ENCODE measurements around the gene KIF27. TPM values are rescaled to one million over a fixed set of nuclear protein-coding genes. Genes with fewer than 3 reads are reported as not detected.

The KIF27 gene, protein sequence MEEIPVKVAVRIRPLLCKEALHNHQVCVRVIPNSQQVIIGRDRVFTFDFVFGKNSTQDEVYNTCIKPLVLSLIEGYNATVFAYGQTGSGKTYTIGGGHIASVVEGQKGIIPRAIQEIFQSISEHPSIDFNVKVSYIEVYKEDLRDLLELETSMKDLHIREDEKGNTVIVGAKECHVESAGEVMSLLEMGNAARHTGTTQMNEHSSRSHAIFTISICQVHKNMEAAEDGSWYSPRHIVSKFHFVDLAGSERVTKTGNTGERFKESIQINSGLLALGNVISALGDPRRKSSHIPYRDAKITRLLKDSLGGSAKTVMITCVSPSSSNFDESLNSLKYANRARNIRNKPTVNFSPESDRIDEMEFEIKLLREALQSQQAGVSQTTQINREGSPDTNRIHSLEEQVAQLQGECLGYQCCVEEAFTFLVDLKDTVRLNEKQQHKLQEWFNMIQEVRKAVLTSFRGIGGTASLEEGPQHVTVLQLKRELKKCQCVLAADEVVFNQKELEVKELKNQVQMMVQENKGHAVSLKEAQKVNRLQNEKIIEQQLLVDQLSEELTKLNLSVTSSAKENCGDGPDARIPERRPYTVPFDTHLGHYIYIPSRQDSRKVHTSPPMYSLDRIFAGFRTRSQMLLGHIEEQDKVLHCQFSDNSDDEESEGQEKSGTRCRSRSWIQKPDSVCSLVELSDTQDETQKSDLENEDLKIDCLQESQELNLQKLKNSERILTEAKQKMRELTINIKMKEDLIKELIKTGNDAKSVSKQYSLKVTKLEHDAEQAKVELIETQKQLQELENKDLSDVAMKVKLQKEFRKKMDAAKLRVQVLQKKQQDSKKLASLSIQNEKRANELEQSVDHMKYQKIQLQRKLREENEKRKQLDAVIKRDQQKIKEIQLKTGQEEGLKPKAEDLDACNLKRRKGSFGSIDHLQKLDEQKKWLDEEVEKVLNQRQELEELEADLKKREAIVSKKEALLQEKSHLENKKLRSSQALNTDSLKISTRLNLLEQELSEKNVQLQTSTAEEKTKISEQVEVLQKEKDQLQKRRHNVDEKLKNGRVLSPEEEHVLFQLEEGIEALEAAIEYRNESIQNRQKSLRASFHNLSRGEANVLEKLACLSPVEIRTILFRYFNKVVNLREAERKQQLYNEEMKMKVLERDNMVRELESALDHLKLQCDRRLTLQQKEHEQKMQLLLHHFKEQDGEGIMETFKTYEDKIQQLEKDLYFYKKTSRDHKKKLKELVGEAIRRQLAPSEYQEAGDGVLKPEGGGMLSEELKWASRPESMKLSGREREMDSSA (N-terminal part only)
- total RNA-seq (2012; rRNA removed) = 1.6 and 2.2 TPM in 2 replicates
- 0.32 and 0.60 TPM in 2 replicates for polyA plus RNA-seq (2012; rRNA removed)
- polyA plus RNA-seq (2012; cell fraction: cytosol; rRNA removed) = 0.03 and 0.05 TPM in 2 replicates
- polyA plus RNA-seq (2012; cell fraction: nucleus; rRNA removed; ENCODE audit: low replicate concordance) = 0.11 and 0.76 TPM in 2 replicates
- Bru-seq, nascent RNA = percentile 48 among the genes with signal in this experiment
- percentile 56 among the genes with signal in this experiment for BruChase-seq, experiment 1, labeled RNA remaining after a 6-hour chase
- percentile 52 among the genes with signal in this experiment for BruChase-seq, experiment 2, labeled RNA remaining after a 2-hour chase
- long read RNA-seq, partial matches to known transcripts = 1 of 2 reads
- long read RNA-seq, other reads (novel, unspliced or antisense) = 1 of 2 reads

DNA sequence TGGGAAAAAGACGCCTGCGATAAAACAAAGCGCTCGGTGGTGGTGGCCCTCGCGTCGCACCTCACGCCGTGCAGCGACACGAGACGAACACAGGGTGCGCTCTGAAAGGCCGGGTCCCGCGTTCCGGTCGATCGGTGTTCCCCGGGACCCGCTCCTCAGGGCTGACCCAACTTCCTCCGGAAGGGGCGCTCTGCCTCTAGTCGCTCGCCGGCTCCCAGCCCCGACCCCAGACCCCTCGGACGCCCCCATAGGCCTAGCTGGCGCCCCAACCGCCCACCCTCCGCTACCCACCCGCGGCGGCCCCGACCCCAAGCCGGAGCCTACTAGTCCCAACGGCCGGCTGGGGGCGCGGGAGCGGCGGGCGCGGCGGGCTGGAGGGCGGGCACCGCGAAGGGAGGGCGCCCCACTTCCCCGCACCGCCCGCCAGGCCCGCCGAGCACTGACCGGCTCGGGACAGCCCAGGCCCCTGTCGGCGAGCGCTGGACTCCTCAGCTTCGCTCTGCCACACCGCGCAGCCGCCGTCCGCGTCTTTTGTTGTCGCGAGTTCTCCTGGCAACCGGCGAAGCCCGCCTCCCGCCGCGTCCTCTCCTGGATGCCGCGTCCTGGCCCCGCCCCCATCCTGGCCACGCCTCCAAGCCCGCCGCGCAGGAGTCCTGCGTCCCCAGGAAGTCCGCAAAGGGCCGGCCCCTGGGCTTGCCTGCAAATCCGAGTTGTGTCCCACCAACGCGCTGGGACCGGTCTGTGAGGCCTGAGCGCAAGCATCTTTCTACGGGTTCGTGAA, at the start of gene KIF27:
Gene KIF27 (minus strand): TSS at position 506 of the 781 bp plus-strand sequence. CDS start 5,841 bp downstream, outside the sequence.
- peak within 1 kb of the TSS; percentile 43; the same call in 1 of the 2 replicates for H3K18ac ChIP-seq (ENCODE audit: low read depth, low read length)
- ChIA-PET POLR2A (ENCODE audit: unreplicated experiment) (interaction anchor here (0.6 to 0.7 kb wide), 3 partner anchors 243 to 552 kb away, joined by 3 to 4 read pairs (median 3); no protein-coding TSS in a partner anchor), CTCF (interaction anchor here (0.6 to 1.6 kb wide), 5 partner anchors 9 to 340 kb away, joined by 3 to 5 read pairs (median 3); no protein-coding TSS in a partner anchor)
- H3K4me2 ChIP-seq (ENCODE audit: low read depth, low read length) = peak within 1 kb of the TSS; percentile 82
- peak within 1 kb of the TSS; percentile 71 for H3K27ac ChIP-seq (ENCODE audit: insufficient read depth, low read length)
- 0 out of 2 replicates have a peak within 1 kb of the TSS, but pooled peaks have one; percentile 5 for H3K56ac ChIP-seq (ENCODE audit: extremely low read depth, insufficient read depth, low read length)
- H2BK120ac ChIP-seq (ENCODE audit: low read depth, low read length) = no peak within 1 kb of the TSS
- H3K36me3 ChIP-seq (ENCODE audit: control insufficient read depth, insufficient read depth, low read length) = no peaks in the 10 kb centered on the region
- H3K9me1 ChIP-seq (ENCODE audit: insufficient read depth, low read length) = no peaks in the 10 kb centered on the region
- H3K9ac ChIP-seq (ENCODE audit: low read depth, low read length) = peak within 1 kb of the TSS; percentile 48
- peak within 1 kb of the TSS; percentile 52 for H2BK5ac ChIP-seq (ENCODE audit: low read depth, low read length, poor library complexity, severe bottlenecking)
- no peaks in the 10 kb centered on the region for H3K27me3 ChIP-seq (ENCODE audit: control insufficient read depth, insufficient read depth, low read length)
- no peak within 1 kb of the TSS for H2BK15ac ChIP-seq (ENCODE audit: low read depth, low read length)
- H3K9me3 ChIP-seq (ENCODE audit: control insufficient read depth, insufficient read depth, low read length) = no peaks in the 10 kb centered on the region
- peak within 1 kb of the TSS; percentile 55 for H3K4me3 ChIP-seq (ENCODE audit: insufficient read depth, low read depth, low read length)
- in situ Hi-C loops (cut with MboI; ENCODE audit: low sequenced_read_pairs) = no loop called here
- peak; percentile 97 for ATAC-seq (ENCODE audit: low read depth)
- H4K91ac ChIP-seq (ENCODE audit: insufficient read depth, low read depth, low read length) = peak within 1 kb of the TSS; percentile 3; the same call in 1 of the 2 replicates
- WGBS, 2 experiments (ENCODE audit: extremely low coverage in 2 of 2, insufficient read length in 1 of 2) = 0% methylated on average over 44 of the region's 92 CpGs; no CpG with 5 or more reads in 1 of the 2 experiments
- peak; percentile 96 for DNase-seq
- no peak within 1 kb of the TSS for H2AK9ac ChIP-seq (replicated peaks; ENCODE audit: low read depth, low read length, poor library complexity)
- H3K14ac ChIP-seq (replicated peaks; ENCODE audit: low read depth, low read length) = peak within 1 kb of the TSS; percentile 7
- dilution Hi-C loops (cut with HindIII; ENCODE audit: low sequenced_read_pairs, unreplicated experiment) = no loop called here
- peak within 1 kb of the TSS; percentile 69 for H4K5ac ChIP-seq (ENCODE audit: low read depth, low read length)
- no TSS peak for BruUV-seq (replicated peaks)
- H3K79me1 ChIP-seq (ENCODE audit: low read depth in 1 of 2, low read length in 2 of 2) = peaks cover 0 to 9% of the 10 kb centered on the region in 2 experiments; a peak in 2 of 4 replicates
- no peaks in the 10 kb centered on the region for H4K20me1 ChIP-seq (ENCODE audit: insufficient read depth, low read length)
- peak within 1 kb of the TSS; percentile 68 to 90 for H4K8ac ChIP-seq (ENCODE audit: low read depth in 2 of 2, low read length in 2 of 2)
- H2AFZ ChIP-seq (replicated peaks; ENCODE audit: low read length, poor library complexity) = peak within 1 kb of the TSS; percentile 29
- H3K23ac ChIP-seq (ENCODE audit: low read depth, low read length) = peak within 1 kb of the TSS; percentile 4; the same call in 1 of the 2 replicates
- H3K4me1 ChIP-seq (ENCODE audit: control insufficient read depth, insufficient read depth, low read length) = peaks cover 1% of the 10 kb centered on the region; the same call in 1 of the 2 replicates
- intact Hi-C loops (cut with micrococcal nuclease) = loop anchor here (1.0 kb wide), 1 partner anchor 394 kb away; no protein-coding TSS in a partner anchor
- H2BK20ac ChIP-seq (ENCODE audit: low read depth, low read length) = no peak within 1 kb of the TSS
- no peak within 1 kb of the TSS for H2AK5ac ChIP-seq (ENCODE audit: low read depth, low read length)
- H3K4ac ChIP-seq (ENCODE audit: low read depth, low read length) = peak within 1 kb of the TSS; percentile 23
- TF ChIP-seq, protein P1, sequence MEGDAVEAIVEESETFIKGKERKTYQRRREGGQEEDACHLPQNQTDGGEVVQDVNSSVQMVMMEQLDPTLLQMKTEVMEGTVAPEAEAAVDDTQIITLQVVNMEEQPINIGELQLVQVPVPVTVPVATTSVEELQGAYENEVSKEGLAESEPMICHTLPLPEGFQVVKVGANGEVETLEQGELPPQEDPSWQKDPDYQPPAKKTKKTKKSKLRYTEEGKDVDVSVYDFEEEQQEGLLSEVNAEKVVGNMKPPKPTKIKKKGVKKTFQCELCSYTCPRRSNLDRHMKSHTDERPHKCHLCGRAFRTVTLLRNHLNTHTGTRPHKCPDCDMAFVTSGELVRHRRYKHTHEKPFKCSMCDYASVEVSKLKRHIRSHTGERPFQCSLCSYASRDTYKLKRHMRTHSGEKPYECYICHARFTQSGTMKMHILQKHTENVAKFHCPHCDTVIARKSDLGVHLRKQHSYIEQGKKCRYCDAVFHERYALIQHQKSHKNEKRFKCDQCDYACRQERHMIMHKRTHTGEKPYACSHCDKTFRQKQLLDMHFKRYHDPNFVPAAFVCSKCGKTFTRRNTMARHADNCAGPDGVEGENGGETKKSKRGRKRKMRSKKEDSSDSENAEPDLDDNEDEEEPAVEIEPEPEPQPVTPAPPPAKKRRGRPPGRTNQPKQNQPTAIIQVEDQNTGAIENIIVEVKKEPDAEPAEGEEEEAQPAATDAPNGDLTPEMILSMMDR (conservative IDR thresholded peaks at IDR 0.05; ENCODE audit: low read depth, low read length) = peak; percentile 42
- TF ChIP-seq SMC3 (IDR thresholded peaks at IDR 0.05; ENCODE audit: low read depth, low read length) (no peak), CHD1 (IDR thresholded peaks at IDR 0.05; ENCODE audit: low read depth, low read length) (no peak), MXI1 (IDR thresholded peaks at IDR 0.05; ENCODE audit: borderline replicate concordance, low read depth, low read length) (peak; percentile 60; the same call in 1 of the 2 replicates), MAZ (IDR thresholded peaks at IDR 0.05; ENCODE audit: borderline replicate concordance, low read depth, low read length) (no peak; the same call in 1 of the 2 replicates), MAFK (IDR thresholded peaks at IDR 0.05; ENCODE audit: low read depth, low read length) (no peak), POLR2A (IDR thresholded peaks at IDR 0.05; ENCODE audit: low read depth, low read length) (peak; percentile 83), CEBPB (IDR thresholded peaks at IDR 0.05; ENCODE audit: low read depth, low read length) (no peak)
